Liver (tissue), 9 donors: ENCODE results near the gene CALML5. TPM values are rescaled to one million over a fixed set of nuclear protein-coding genes. Genes with fewer than 3 reads are reported as not detected.

ENCODE experiments used
- DNase-seq: peaks from one replicate; pipeline ENCODE4 v3.0.0-alpha.2; 2017; ENCODE audit warnings: low spot score
- H3K27ac ChIP-seq, 2 donors: one replicate each; pipeline ENCODE4 v1.7.0; 2013; ENCODE audit warnings: inconsistent platforms in 2 of 2, low read length in 2 of 2, control low read depth in 1 of 2, low read depth in 1 of 2, mild to moderate bottlenecking in 1 of 2
- H3K27me3 ChIP-seq, 4 donors: one replicate each; pipeline versions ENCODE4 v1.6.1 to v1.7.0; 2013; ENCODE audit warnings: low read length in 3 of 4, inconsistent platforms in 1 of 4, mild to moderate bottlenecking in 1 of 4, moderate library complexity in 1 of 4; ENCODE audit not compliant: control insufficient read depth in 4 of 4, insufficient read depth in 4 of 4
- H3K36me3 ChIP-seq, 4 donors: one replicate each; pipeline versions ENCODE4 v1.6.1 to v1.7.0; 2013; ENCODE audit warnings: low read length in 3 of 4, mild to moderate bottlenecking in 3 of 4, low read depth in 1 of 4, moderate library complexity in 1 of 4; ENCODE audit not compliant: control insufficient read depth in 4 of 4, insufficient read depth in 3 of 4
- H3K4me1 ChIP-seq, 4 donors: one replicate each; pipeline versions ENCODE4 v1.6.1 to v1.7.0; 2013; ENCODE audit warnings: low read length in 3 of 4, mild to moderate bottlenecking in 3 of 4, moderate library complexity in 1 of 4; ENCODE audit not compliant: control insufficient read depth in 4 of 4, insufficient read depth in 4 of 4
- H3K4me3 ChIP-seq, 3 donors: one replicate each; pipeline versions ENCODE4 v1.6.1 to v1.7.0; 2013; ENCODE audit warnings: low read length in 3 of 3, control low read depth in 1 of 3, low read depth in 1 of 3, mild to moderate bottlenecking in 1 of 3
- H3K9ac ChIP-seq, 2 donors: one replicate each; pipeline ENCODE4 v1.7.0; 2013; ENCODE audit warnings: low read length in 2 of 2, mild to moderate bottlenecking in 2 of 2, moderate library complexity in 2 of 2, control low read depth in 1 of 2, low read depth in 1 of 2
- H3K9me3 ChIP-seq, 4 donors: one replicate each; pipeline versions ENCODE4 v1.6.1 to v1.7.0; 2013; ENCODE audit warnings: low read length in 3 of 4; ENCODE audit not compliant: control insufficient read depth in 4 of 4
- CTCF ChIP-seq: fragments of 150-350 bp; IDR thresholded peaks from 2 replicates; pipeline ENCODE4 v1.5.1; 2017; ENCODE audit warnings: improper control_type of control experiment, low read depth, low read length; ENCODE audit not compliant: missing input control
- HNF4G ChIP-seq: IDR thresholded peaks from 2 replicates; pipeline ENCODE4 v1.6.1; 2016; ENCODE audit warnings: antibody characterized with exemption
- JUND ChIP-seq, 2 donors: IDR thresholded peaks; 2 replicates each; pipeline ENCODE4 v1.6.1; 2016; ENCODE audit warnings: antibody characterized with exemption in 2 of 2
- MAX ChIP-seq: IDR thresholded peaks from 2 replicates; pipeline ENCODE4 v1.6.1; 2016; ENCODE audit warnings: antibody characterized with exemption
- NR2F2 ChIP-seq: IDR thresholded peaks from 2 replicates; pipeline ENCODE4 v1.6.1; 2016; ENCODE audit warnings: antibody characterized with exemption
- RAD21 ChIP-seq, 2 donors: IDR thresholded peaks; 2 replicates each; pipeline ENCODE4 v1.6.1; 2016; ENCODE audit warnings: antibody characterized with exemption in 2 of 2, mild to moderate bottlenecking in 2 of 2
- REST ChIP-seq: IDR thresholded peaks from 2 replicates; pipeline ENCODE4 v1.6.1; 2016; ENCODE audit warnings: antibody characterized with exemption, mild to moderate bottlenecking
- RXRA ChIP-seq, 2 donors: IDR thresholded peaks; 2 replicates each; pipeline ENCODE4 v1.6.1; 2017 to 2018; ENCODE audit warnings: antibody characterized with exemption in 2 of 2, mild to moderate bottlenecking in 1 of 2
- SP1 ChIP-seq: IDR thresholded peaks from 2 replicates; pipeline ENCODE4 v1.6.1; 2018; ENCODE audit warnings: antibody characterized with exemption, mild to moderate bottlenecking
- YY1 ChIP-seq: IDR thresholded peaks from 2 replicates; pipeline ENCODE4 v1.6.1; 2016; ENCODE audit warnings: antibody characterized with exemption, mild to moderate bottlenecking
- WGBS: extraction: QIAGEN DNeasy Blood & Tissue Kit; methylation state at CpG from one replicate; pipeline ENCODE4 v1.1.7; 2013; 5-methylcytosine and 5-hydroxymethylcytosine counted together
- polyA plus RNA-seq, 2 donors: library from polyadenylated mRNA; stranded (reverse) in 1 of 2; unstranded in 1 of 2; fragments of 200-250 nt in 1 of 2; fragments of >200 nt in 1 of 2; fragmentation: Nextera tagmentation in 1 of 2; extraction: Ambion mirVana in 1 of 2; gene quantifications; one replicate each; pipeline versions ENCODE4 v1.2.1 to v1.2.3, GENCODE V29; 2013 to 2015
- total RNA-seq, 2 donors: library from RNA; depleted of rRNA; stranded (reverse); fragments of >200 nt; gene quantifications; one replicate each; pipeline ENCODE4 v1.2.3, GENCODE V29; 2014
- donor health status: healthy.
- donor health status: healthy.
- donor health status: healthy.
- donor health status: healthy.
- donor health status: healthy.

The CALML5 gene
- total and polyA plus RNA-seq, 4 donors = not detected

GRCh38 chr10:5509691-5510090 lies 10.3 kb upstream of the CALML5 start (continued):
- TF ChIP-seq REST (no peak), CTCF (no peak), RAD21 (IDR thresholded peaks at IDR 0.05) (no peak), JUND (IDR thresholded peaks at IDR 0.05) (no peak), HNF4G (no peak), MAX (no peak), RXRA (IDR thresholded peaks at IDR 0.05) (no peak)

GRCh38 chr10:5509236-5509635 lies 9.9 kb upstream of the CALML5 start:
- DNase-seq = no peak
- 97% methylated on average over 9 of the region's 9 CpGs for WGBS

GRCh38 chr10:5508786-5509185 lies 9.4 kb upstream of the CALML5 start:
- no peaks in the 10 kb centered on the region for H3K27me3 ChIP-seq
- H3K9me3 ChIP-seq = no peaks in the 10 kb centered on the region
- no peak for DNase-seq
- WGBS = 95% methylated on average over 6 of the region's 6 CpGs
- H3K4me3 ChIP-seq = no peak overlapping the region
- no peak overlapping the region for H3K27ac ChIP-seq
- TF ChIP-seq YY1 = no peak
- TF ChIP-seq NR2F2 = no peak
- no peak for TF ChIP-seq RXRA (IDR thresholded peaks at IDR 0.05)
- no peak for TF ChIP-seq REST
- TF ChIP-seq JUND (IDR thresholded peaks at IDR 0.05) = no peak
- H3K4me1 ChIP-seq = no peaks in the 10 kb centered on the region
- H3K9ac ChIP-seq = no peak overlapping the region
- no peaks in the 10 kb centered on the region for H3K36me3 ChIP-seq

More at GRCh38 chr10:5509236-5509635, 9.9 kb upstream of the CALML5 start:
- no peak for TF ChIP-seq CTCF
- no peak for TF ChIP-seq SP1
- no peaks in the 10 kb centered on the region for H3K4me1 ChIP-seq
- H3K36me3 ChIP-seq = no peaks in the 10 kb centered on the region
- no peak overlapping the region for H3K27ac ChIP-seq
- H3K27me3 ChIP-seq = no peaks in the 10 kb centered on the region
- no peaks in the 10 kb centered on the region for H3K9me3 ChIP-seq
- no peak overlapping the region for H3K4me3 ChIP-seq
- H3K9ac ChIP-seq = no peak overlapping the region
